BJ (cell line): ENCODE measurements around the gene PHC2. TPM values are rescaled to one million over a fixed set of nuclear protein-coding genes. Genes with fewer than 3 reads are reported as not detected.

ENCODE experiments used
- CTCF ChIA-PET: fragments of 350-600 bp; formaldehyde crosslinking; extraction: SDS; loops from one replicate; lab custom pipeline; 2021; ENCODE audit warnings: antibody characterized with exemption, inconsistent platforms; lab: Yijun Ruan, JAX
- POLR2A ChIA-PET: fragments of 300-600 bp; sonication (Branson Sonifier 250); formaldehyde crosslinking; extraction: SDS; loops from one replicate; lab custom pipeline; 2021; ENCODE audit warnings: antibody characterized with exemption; lab: Charles Lee
- DNase-seq: peaks from one replicate; pipeline ENCODE4 v3.0.0-alpha.2; 2011; ENCODE audit warnings: low read depth
- H3K27me3 ChIP-seq: 2 replicates; pipeline ENCODE4 v1.6.0; 2011; ENCODE audit warnings: low read length; ENCODE audit not compliant: control insufficient read depth, insufficient read depth
- H3K36me3 ChIP-seq: 2 replicates; pipeline ENCODE4 v1.5.1; 2011; ENCODE audit warnings: low read length; ENCODE audit not compliant: control insufficient read depth, insufficient read depth
- H3K4me3 ChIP-seq: 2 replicates; pipeline ENCODE4 v1.5.1; 2011; ENCODE audit warnings: low read depth, mild to moderate bottlenecking, control low read depth, low read length
- polyA plus RNA-seq: library from polyadenylated mRNA; depleted of rRNA; stranded (reverse); fragments of >200 nt; gene quantifications from 2 replicates; pipeline ENCODE4 v1.2.3, GENCODE V29; 2011
- TF ChIP-seq, protein P1 (sequence below): IDR thresholded peaks from 2 replicates; pipeline ENCODE4 v1.5.1; 2011; ENCODE audit warnings: low read depth, mild to moderate bottlenecking, control low read depth, inconsistent platforms, low read length, moderate library complexity; ENCODE audit not compliant: insufficient read depth

PHC2 gene
- polyA plus RNA-seq, 1 experiment, result 62.0 TPM

DNA sequence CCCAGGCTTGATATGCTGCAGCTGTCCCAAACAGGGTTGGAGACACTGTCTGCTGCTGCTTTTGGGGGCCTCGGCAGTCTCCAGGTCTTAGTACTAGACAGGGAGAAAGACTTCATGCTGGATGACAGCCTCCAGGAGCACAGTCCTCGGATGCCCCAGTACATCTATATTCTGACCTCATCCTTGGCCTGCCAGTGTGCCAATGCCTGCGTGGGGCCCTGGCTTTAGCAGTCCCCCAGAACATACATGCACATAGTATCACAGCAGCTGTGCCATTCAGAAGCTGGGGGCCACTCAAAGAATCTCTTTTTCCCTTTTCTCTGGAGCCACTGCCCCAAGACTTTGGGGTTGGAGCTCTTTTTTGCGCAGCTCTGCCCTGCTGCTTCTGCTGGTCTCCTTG is 37.1 kb upstream of the PHC2 start:
- Histone ChIP-seq H3K27me3 (no peaks in the 10 kb centered on the region), H3K4me3 (no peak overlapping the region), H3K36me3 (no peaks in the 10 kb centered on the region)
- ChIA-PET POLR2A (no interaction called here), CTCF (interaction anchor here (0.7 to 6.7 kb wide), 10 partner anchors 9 to 341 kb away, joined by 3 to 104 read pairs (median 4); no protein-coding TSS in a partner anchor)
- DNase-seq, result no peak
- TF ChIP-seq, protein P1, sequence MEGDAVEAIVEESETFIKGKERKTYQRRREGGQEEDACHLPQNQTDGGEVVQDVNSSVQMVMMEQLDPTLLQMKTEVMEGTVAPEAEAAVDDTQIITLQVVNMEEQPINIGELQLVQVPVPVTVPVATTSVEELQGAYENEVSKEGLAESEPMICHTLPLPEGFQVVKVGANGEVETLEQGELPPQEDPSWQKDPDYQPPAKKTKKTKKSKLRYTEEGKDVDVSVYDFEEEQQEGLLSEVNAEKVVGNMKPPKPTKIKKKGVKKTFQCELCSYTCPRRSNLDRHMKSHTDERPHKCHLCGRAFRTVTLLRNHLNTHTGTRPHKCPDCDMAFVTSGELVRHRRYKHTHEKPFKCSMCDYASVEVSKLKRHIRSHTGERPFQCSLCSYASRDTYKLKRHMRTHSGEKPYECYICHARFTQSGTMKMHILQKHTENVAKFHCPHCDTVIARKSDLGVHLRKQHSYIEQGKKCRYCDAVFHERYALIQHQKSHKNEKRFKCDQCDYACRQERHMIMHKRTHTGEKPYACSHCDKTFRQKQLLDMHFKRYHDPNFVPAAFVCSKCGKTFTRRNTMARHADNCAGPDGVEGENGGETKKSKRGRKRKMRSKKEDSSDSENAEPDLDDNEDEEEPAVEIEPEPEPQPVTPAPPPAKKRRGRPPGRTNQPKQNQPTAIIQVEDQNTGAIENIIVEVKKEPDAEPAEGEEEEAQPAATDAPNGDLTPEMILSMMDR, result no peak

DNA sequence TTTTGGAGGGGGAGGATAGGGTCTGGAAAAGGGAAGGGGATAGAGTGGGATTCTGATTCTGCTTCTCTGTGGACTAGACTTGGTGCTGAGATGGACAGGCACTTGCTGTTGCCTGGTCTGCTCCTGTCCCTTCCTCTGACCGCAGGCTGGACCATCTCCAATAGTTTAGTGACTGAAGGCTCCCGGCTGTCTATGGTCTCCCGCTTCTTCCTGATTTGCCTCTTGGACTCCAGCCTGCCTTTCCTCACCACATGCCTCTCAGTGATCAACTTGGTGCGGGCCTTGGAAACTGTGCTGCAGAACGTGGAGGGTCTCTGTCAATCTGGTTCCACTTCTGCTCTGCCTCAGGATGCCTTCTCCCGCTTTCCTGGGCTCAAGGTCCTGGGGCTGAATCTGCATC is 35.3 kb upstream of the PHC2 start:
- H3K27me3 ChIP-seq, result no peaks in the 10 kb centered on the region
- no peaks in the 10 kb centered on the region for H3K36me3 ChIP-seq
- ChIA-PET POLR2A (no interaction called here), CTCF (interaction anchor here (1.1 to 6.7 kb wide), 4 partner anchors 10 to 169 kb away, joined by 3 to 104 read pairs (median 44); no protein-coding TSS in a partner anchor)
- no peak for DNase-seq
- TF ChIP-seq, protein P1, result no peak
- no peak overlapping the region for H3K4me3 ChIP-seq

DNA sequence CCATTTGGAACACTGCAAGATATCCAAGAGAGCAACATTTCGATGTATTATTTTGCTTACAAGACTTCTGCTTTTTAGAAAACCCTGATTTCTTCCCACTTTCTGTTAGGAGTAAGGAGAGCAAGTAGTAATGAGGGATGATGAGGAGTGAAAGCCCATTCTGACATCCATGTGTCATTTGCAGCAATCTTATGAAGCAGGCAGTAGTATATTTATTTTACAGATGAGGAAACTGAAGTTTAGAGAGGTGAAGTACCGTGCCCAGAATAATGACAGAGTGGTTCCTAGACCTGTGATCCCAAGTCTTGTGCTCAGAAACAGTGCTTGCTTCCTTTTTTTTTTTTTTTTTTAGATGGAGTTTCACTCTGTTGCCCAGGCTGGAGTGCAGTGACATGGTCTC is 34.4 kb upstream of the PHC2 start:
- Histone ChIP-seq H3K36me3 (no peaks in the 10 kb centered on the region), H3K4me3 (no peak overlapping the region), H3K27me3 (no peaks in the 10 kb centered on the region)
- DNase-seq, result no peak
- ChIA-PET CTCF (no interaction called here), POLR2A (no interaction called here)
- TF ChIP-seq, protein P1, result no peak

DNA sequence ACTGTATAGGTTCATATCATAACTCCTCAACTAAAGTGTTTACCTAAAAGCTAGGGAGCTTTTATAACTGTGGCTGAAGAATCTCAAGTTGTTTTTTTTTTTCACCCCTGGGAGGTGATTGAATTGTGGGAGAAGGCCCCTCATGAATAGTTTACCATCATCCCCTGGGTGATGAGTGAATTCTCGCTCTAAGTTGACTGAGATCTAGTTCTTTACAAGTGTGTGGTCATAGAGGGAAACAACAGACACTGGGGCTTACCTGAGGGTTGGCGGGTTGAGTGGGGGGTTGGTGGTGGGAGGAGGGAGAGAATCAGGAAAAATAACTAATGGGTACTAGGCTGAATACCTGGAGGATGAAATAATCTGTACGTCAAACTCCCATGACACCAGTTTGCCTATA is 33.7 kb upstream of the PHC2 start:
- POLR2A ChIA-PET, result no interaction called here
- CTCF ChIA-PET, result no interaction called here
- DNase-seq, result no peak

DNA sequence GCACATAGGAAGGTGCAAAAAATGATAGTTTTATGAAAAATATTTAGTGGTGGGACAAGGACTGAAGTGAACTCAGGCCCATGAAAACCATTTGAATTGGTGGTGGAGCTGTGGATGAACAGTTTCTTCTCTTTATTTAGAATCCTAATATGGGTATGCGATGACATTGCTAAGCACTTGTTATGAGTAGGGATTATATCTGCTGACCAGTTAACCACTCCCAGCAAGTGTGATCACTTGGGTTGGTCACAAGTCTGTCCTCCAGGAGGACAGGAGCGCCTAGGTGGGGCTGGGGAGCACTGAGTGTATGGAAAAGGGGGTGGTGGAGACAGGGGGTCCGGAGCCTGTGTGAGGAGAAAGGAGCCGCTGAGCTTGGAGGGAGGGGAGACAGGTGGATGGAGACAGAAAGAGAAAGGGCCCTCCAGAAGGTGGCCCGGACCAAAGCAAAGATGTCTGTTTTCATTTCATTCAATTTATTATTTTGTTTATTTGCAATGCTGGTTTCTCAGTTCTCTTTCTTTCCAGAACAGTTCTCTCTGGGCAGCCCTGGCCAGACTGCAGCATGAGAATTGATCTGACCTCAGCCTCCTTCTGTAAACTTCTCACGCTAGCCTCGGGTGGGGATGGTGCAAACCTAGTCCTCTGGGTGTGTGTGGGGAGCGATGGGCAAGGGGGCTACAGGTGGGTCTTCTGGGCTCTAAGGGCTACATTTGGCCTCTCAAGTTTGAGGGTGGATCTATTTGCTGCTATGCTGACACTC is 31.7 kb upstream of the PHC2 start:
- Histone ChIP-seq H3K4me3 (no peak overlapping the region), H3K27me3 (no peaks in the 10 kb centered on the region), H3K36me3 (no peaks in the 10 kb centered on the region)
- ChIA-PET CTCF (interaction anchor here (0.8 to 1.2 kb wide), 3 partner anchors 9 to 177 kb away, joined by 3 to 5 read pairs (median 4); no protein-coding TSS in a partner anchor), POLR2A (no interaction called here)
- TF ChIP-seq, protein P1, result no peak
- DNase-seq, result no peak

More for the DNA sequence above, 33.7 kb upstream of the PHC2 start:
- Histone ChIP-seq H3K27me3 (no peaks in the 10 kb centered on the region), H3K4me3 (no peak overlapping the region), H3K36me3 (no peaks in the 10 kb centered on the region)
- TF ChIP-seq, protein P1, result no peak
